Activated CD4-positive, CD25-positive, alpha-beta regulatory T cell treated with anti-CD3 and anti-CD28 coated beads, Interleukin-2, amount 50 U/mL, for 72 hours (primary cell): ENCODE data around the gene ZNF416.

Experiments used
- DNase-seq: peaks from one replicate; pipeline ENCODE4 v3.0.0; 2021

The ZNF416 gene

GRCh38 chr19:57578487-57579205 lies at the start of gene ZNF416:
ZNF416 (minus strand) TSS chr19:57578911; CDS start chr19:57578704, 207 bp downstream.
- peak; percentile 89 for DNase-seq

DNA sequence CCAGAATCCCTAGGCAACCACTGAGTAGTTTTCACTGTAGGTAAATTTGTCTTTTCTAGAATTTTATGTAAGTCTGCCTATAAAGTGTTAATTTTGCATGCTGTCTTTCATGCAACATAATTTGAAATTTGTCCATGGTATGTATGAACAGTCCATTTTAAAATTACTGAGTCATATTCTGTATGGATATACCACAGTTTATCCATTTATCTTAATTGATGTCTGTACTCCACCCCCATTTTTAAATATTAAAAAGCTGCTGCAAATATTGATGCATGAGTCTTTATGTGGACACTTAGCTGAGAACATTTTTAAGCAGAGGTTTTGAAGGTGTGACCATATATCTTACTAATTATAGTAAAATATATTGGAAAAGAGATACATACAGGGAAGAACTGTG lies 44.4 kb upstream of the ZNF416 start:
- DNase-seq = no peak

DNA sequence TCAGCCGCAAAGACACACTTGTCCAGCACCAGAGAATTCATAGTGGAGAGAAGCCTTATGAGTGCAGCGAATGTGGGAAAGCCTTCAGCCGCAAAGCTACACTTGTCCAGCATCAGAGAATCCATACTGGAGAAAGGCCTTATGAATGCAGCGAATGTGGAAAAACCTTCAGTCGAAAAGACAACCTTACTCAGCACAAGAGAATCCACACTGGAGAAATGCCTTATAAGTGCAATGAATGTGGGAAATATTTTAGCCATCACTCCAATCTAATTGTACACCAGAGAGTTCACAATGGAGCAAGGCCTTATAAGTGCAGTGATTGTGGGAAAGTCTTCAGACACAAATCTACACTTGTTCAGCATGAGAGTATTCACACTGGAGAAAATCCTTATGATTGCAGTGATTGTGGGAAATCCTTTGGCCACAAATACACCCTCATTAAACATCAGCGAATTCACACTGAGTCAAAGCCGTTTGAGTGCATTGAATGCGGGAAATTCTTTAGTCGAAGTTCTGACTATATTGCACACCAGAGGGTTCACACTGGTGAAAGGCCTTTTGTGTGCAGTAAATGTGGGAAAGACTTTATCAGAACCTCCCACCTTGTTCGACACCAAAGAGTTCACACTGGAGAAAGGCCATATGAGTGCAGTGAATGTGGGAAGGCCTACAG lies 42.1 kb upstream of the ZNF416 start:
- no peak for DNase-seq

- DNase-seq = no peak
Measured at GRCh38 chr19:57615346-57615745, 36.6 kb upstream of the ZNF416 start.

DNA sequence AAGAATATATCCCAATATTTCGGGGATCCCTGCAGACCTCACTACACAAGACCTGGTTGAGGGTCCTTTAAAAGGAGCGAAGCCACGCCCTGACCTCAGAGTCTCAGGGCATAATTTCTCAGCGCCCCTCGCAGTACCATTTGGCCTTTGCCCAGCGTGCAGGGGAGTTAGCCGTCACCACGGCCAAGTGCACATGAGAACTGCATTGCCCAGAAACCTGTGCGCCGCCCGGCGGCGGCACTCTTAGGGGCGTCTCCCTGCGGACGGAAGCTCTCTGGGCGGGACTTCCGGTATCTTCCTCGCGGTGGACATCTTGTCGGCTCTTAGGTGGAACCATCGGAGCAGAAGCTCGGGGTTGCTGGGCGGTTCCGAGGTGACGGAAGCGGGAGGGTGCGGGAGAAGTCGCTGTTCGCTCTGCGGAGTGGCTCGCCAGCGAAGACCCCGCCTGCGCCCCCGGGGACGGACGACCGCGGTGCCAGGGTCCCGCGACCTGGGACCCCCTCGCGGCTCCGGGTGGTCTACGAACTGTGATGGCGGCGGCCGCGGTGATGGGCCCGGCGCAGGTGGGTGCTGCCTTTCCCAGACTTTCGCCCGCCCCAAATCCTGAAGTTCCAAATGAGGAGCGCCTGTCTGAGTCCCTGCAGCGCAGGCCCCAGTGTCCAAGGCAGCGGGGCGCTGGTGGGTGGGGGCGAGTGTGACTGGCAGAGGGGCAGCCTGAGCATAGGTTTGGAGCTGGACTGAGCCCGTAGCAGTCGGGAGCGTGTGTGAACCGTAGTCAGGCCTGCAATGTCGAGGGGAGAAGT lies 35.4 kb upstream of the ZNF416 start, which contains the start of gene ZNF134:
TSS of gene ZNF134 (plus strand) at position 302 of the 803 bp plus-strand sequence. CDS start 5,227 bp downstream, outside the sequence.
- peak; percentile 91 for DNase-seq

- DNase-seq = no peak
Measured at GRCh38 chr19:57611113-57611512, 32.4 kb upstream of the ZNF416 start.

- DNase-seq = no peak
Measured at GRCh38 chr19:57606931-57607330, 28.2 kb upstream of the ZNF416 start.

- peak; percentile 87 for DNase-seq
Measured at GRCh38 chr19:57599761-57600383, 21.2 kb upstream of the ZNF416 start, which contains the start of gene ZNF530. ZNF530 (plus strand) TSS chr19:57599885; CDS start chr19:57604346, 4,461 bp downstream.

- DNase-seq = no peak
Measured at GRCh38 chr19:57599377-57599760, 20.7 kb upstream of the ZNF416 start.

GRCh38 chr19:57587529-57587928 lies 8.8 kb upstream of the ZNF416 start:
- no peak for DNase-seq

- peak; percentile 75 for DNase-seq
Measured at GRCh38 chr19:57583521-57584416, 5.1 kb upstream of the ZNF416 start, which contains the start of gene ZIK1. ZIK1 (plus strand) TSS chr19:57584145; CDS start chr19:57584357, 212 bp downstream.

DNA sequence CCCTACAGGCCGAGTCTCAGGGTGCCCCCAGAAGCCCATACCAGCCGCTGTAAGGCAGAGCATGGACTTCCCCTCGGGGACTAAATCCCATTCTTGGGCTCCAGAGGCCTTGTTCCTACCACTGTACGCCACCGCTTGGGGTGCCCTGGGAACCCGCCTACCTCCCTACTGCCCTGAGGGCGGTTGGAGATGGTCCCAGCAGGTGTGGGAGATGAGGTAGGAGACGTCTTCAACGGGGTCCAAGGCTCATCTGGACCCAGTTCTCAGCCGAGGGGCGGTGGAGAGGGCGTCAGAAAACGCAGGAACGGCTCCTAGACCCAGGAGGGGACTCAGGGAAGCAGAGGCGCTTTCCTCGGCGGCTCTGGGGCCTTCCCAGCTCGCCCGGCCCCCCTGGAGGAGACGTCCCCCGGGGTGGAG lies 4.4 kb upstream of the ZNF416 start:
- no peak for DNase-seq

DNA sequence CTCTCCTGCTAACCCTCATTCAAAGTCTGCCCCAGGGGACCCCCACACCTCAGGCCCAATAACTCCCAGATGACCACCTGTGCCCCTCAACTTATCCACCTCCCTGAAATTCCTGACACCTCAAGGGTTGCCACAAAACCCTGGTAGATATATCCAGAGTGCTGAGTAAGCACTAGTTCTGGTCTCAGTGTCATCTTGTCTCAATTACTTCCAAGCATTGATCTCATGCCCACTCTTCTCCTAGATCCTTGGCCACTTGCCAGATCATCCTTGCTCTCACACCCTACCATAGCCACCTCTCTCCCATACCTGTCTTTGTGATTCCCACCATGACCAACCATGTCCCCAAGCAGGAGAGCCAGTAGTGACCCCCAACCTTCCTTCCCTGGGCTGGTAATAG lies 2.0 kb downstream of the ZNF416 start:
- DNase-seq = no peak

- DNase-seq = no peak
Measured at GRCh38 chr19:57572415-57572947, 6.2 kb downstream of the ZNF416 start.

DNA sequence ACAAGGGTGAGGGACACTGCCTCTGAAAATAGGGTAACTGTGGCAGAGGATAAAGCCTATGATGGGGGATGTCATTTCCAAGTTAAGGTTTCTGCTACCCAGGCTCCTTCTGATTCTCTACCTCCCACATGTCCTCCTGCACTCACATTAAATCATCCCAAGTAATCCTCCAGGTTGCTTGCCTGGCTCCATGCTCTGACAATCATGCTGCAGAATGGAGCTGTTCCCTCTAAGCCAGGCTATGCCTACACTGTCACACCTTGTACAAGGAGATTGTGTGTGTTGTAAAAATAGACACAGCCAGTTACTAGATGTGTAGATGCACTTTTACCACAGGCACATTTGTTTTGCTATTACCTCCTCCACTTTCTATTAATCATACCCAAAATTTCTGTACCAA lies 8.0 kb downstream of the ZNF416 start:
- no peak for DNase-seq

- no peak for DNase-seq
Measured at GRCh38 chr19:57566396-57567265, 12.1 kb downstream of the ZNF416 start.

DNA sequence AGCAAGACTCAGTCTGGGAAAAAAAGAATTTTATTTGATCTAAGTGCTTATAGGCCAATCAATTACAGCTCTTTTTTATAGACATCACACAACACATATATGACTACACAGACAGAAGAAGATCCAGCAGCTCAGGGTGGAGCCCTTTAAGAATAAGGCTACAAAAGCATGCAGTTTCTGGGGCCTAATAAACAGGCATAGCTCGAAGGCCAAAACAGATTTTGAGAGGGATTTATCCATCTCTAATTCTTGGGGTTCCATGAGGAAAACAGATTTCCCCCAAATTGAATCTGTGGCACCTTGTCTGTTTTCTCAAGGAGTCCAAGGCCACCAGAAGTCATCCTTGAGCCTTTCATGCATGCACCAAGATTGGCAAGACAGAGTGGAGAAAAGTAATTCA lies 15.2 kb downstream of the ZNF416 start:
- DNase-seq = no peak

DNA sequence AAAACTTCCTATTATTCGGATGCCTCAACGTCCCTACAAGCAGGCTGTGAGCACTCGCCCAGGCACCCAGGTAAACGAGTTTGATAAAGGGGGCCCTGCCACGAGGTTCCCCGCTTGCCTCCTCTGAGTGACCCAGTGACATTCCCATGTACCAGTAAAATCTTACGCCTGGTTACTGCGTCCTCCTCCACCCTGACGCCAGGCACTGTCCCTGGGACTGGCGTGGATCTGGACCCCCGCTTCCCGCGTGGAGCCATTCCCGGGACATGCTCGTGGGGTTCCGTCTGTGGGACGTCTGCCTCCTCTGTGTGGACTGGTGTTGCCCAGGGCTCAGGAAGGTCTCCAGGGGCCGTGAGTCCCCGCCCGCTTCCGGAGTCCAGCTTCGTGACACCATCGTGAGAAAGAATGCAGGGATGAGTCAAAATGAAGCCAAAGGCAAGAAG lies 18.6 kb downstream of the ZNF416 start:
- no peak for DNase-seq

GRCh38 chr19:57559404-57560025 lies 19.2 kb downstream of the ZNF416 start, which contains the start of gene ZNF550:
ZNF550 (minus strand) TSS chr19:57559863; CDS start chr19:57559682, 181 bp downstream.
- peak; percentile 85 for DNase-seq

GRCh38 chr19:57559008-57559403 lies 19.7 kb downstream of the ZNF416 start:
- no peak for DNase-seq
